Activated T-cell treated with anti-CD3 and anti-CD28 coated beads, Interleukin-2, amount 50 U/mL, for 48 hours (primary cell): ENCODE measurements around the gene SEPTIN1.

Experiments used
- DNase-seq, 2 experiments: peaks; one replicate each; pipeline ENCODE4 v3.0.0-alpha.2; 2020

The SEPTIN1 gene

DNA sequence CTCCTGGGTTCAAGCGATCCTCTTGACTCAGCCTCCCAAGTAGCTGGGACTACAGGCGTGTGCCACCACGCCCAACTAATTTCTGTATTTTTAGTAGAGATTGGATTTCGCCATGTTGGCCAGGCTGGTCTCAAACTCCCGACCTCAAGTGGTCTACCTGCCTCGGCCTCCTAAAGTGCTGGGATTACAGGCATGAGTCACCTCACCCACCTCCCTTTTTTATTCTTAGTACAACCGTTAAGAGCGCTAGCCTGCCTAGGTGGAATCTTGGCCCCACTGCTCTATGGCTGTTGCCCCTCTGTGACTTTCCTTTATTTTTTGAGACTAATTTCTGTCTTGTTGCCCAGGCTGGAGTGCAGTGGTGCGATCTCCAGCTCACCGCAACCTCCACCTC is 44.4 kb downstream of the SEPTIN1 start:
- peak in 1 of 2 experiments; percentile 9 for DNase-seq

DNA sequence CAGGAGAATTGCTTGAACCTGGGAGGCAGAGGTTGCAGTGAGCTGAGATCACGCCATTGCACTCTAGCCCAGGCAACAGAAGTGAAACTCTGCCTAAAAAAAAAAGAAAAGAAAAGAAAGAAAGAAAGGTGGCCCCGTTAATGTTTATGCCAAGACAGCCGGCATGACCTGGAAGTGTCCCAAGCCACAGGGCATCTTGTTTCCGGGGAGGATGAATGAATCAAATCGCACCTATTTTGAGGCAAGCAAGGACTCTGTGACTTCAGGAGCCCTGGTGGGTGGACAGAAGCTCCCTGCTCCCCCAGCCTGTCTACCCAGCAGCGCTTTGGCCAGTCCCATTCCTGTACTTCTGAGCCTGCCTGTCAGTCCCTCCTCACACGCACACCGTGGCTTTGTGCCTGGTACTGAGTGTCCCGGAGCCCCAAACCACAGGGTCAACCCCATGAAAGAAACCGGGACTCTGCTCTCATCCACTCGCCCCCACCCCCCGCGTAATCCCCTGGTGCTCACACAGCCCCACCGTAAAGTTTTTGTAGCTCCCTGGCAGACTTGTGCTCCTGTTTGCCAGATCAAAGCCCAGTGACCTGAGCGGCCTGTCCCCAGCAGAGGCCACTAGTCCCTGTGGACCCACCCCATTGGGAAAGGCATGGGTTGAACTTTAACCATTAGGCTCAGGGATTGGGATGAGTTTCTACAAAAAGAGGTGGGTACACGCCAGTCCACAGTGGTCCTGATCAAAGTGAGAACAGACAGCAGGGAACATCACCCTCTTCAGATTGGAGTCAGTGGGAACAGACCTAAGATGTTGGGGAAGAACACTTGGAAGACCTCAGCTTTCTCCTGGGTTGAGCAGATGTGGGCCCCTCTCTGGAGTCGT is 46.5 kb downstream of the SEPTIN1 start:
- peak in 1 of 2 experiments; percentile 49 for DNase-seq

DNA sequence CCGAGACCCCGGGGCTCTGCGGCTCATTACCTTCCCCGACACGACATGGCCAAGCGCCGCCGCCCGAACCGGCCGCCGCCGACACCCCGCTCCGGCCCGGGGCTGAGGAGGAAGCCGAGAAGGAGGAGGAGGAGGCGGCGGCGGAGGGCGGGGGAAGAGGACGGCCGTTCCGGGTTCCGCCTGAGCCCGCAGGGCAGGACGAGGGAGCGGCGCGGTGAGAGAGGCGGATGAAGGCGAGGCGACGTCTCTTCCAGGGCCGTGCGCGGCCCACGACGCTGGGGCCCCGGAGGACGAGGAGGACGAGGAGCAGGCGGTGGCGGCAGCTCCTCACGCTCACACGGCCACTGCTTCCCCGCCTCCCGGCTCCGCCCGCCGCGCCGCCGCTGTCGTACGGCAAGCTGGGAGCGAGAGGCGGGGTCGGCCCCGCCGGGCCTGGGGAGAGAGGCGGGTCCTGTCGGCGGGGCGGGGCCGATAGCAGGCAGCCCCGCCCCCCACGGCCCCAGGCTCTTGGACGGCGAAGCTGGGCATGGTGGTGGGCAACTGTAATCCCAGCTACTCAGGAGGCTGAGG is 47.2 kb downstream of the SEPTIN1 start:
- DNase-seq: peak; percentile 90 to 92

DNA sequence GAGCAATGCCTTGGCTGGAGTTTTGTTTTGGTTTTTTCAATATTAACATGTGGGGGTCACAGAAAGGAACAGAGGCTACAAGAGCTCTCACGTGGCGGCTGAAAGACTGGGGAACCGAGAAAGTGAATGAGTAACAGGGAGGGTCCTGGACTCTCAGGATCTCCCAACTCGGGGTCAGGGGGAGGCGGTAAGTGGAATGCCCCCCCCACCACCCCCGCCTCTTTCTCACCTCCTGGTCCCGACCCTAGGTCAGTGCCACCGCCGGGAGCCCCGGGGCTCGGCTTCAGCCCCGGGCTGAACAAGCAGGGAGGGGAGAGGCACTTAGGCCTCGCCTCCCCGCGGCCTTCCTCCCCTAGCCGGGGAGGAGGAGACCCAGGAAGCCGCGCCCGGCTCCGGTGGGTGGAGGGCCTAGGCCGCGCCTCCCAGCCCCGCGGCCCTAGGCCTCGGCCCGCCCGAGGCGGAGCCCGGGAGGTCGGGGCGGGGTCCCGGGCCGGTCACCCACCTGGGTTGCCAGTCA is 47.8 kb downstream of the SEPTIN1 start:
- DNase-seq: peak; percentile 90 to 93
